K562 (cell line): ENCODE data around the gene SLC46A3. TPM values are rescaled to one million over a fixed set of nuclear protein-coding genes. Genes with fewer than 3 reads are reported as not detected.
A peak's percentile ranks its signal among the peaks of the same experiment; 100 is the strongest.

Source experiments
- ATAC-seq: fragments of 200-7000 bp; cut with Tn5 transposase; 3 replicates; pipeline ENCODE4 v1.9.1; 2020; ENCODE audit warnings: moderate library complexity
- BruUV-seq: library from RNA; stranded (reverse); fragments of 400-500 nt; replicated peaks from 2 replicates; lab custom pipeline; 2021; lab: Mats Ljungman, UMichigan
- CTCF ChIA-PET: fragments of 300-600 bp; formaldehyde crosslinking; extraction: SDS; loops from one replicate; lab custom pipeline; 2021; ENCODE audit warnings: low intra/inter-chr PET ratio; lab: Yijun Ruan, JAX
- POLR2A ChIA-PET: fragments of 300-600, 350-650 bp; sonication (Branson Sonifier 250); formaldehyde crosslinking; extraction: SDS; loops from one replicate; lab custom pipeline; 2021; ENCODE audit warnings: antibody characterized with exemption, inconsistent platforms; lab: Yijun Ruan, JAX
- DNase-seq, 4 experiments: peaks; one replicate each; pipeline versions ENCODE4 v3.0.0 to v3.0.0-alpha.2; 2011 to 2018; ENCODE audit warnings: low spot score in 3 of 4, mixed read lengths in 3 of 4; ENCODE audit errors: extremely low read depth in 1 of 4
- FAIRE-seq: peaks from 2 replicates; lab custom pipeline; 2011; peaks lifted over from hg19 to GRCh38; lab: Jason Lieb, UNC
- H2AFZ ChIP-seq: 2 replicates; pipeline ENCODE4 v1.6.0; 2011; ENCODE audit warnings: low read depth, low read length, control low read depth, inconsistent platforms
- H3K27ac ChIP-seq: fragments of 200-600 bp; 3 replicates; pipeline ENCODE4 v1.8.0; 2011; ENCODE audit warnings: low read depth, mild to moderate bottlenecking, control low read depth, inconsistent platforms, low read length, moderate library complexity, mixed read lengths; ENCODE audit errors: extremely low read depth
- H3K27me3 ChIP-seq, 2 experiments: fragments of 300-600 bp in 1 of 2; 2 replicates in 1 of 2; 3 replicates in 1 of 2; pipeline versions ENCODE4 v1.6.0 to v1.8.0; 2011; ENCODE audit warnings: inconsistent platforms in 2 of 2, low read length in 2 of 2, mild to moderate bottlenecking in 1 of 2, mixed read lengths in 1 of 2, moderate library complexity in 1 of 2; ENCODE audit not compliant: control insufficient read depth in 2 of 2, insufficient read depth in 2 of 2
- H3K36me3 ChIP-seq: fragments of 300-600 bp; 3 replicates; pipeline ENCODE4 v1.8.0; 2011; ENCODE audit warnings: mild to moderate bottlenecking, low read length, inconsistent platforms; ENCODE audit not compliant: control insufficient read depth, insufficient read depth
- H3K4me1 ChIP-seq, 2 experiments: fragments of 200-600 bp in 1 of 2; replicated peaks in 1 of 2; 2 replicates in 1 of 2; 3 replicates in 1 of 2; pipeline versions ENCODE4 v1.5.1 to v1.8.0; 2011; ENCODE audit warnings: inconsistent platforms in 2 of 2, low read length in 2 of 2, mild to moderate bottlenecking in 1 of 2, mixed read lengths in 1 of 2, moderate library complexity in 1 of 2; ENCODE audit not compliant: control insufficient read depth in 2 of 2, insufficient read depth in 2 of 2
- H3K4me2 ChIP-seq: 2 replicates; pipeline ENCODE4 v1.6.1; 2011; ENCODE audit warnings: low read length, control low read depth, inconsistent platforms, mixed read lengths; ENCODE audit not compliant: insufficient read depth
- H3K4me3 ChIP-seq: fragments of 200-600 bp; sonication (generic), shearing (Covaris generic); 2 replicates; pipeline ENCODE4 v1.5.1; 2016; ENCODE audit warnings: control low read depth, inconsistent platforms
- H3K79me2 ChIP-seq: fragments of 200-600 bp; 3 replicates; pipeline ENCODE4 v1.8.0; 2011; ENCODE audit warnings: low read length, inconsistent platforms; ENCODE audit not compliant: control insufficient read depth, insufficient read depth
- H3K9ac ChIP-seq, 2 experiments: 2 replicates each; pipeline versions ENCODE4 v1.6.0 to v1.6.1; 2011; ENCODE audit warnings: low read depth in 2 of 2, low read length in 2 of 2, control low read depth in 1 of 2, inconsistent platforms in 1 of 2, mild to moderate bottlenecking in 1 of 2, mixed read lengths in 1 of 2; ENCODE audit not compliant: insufficient read depth in 1 of 2
- H3K9me1 ChIP-seq: one replicate; pipeline ENCODE4 v1.6.0; 2011; ENCODE audit warnings: inconsistent platforms, mild to moderate bottlenecking, low read length, moderate library complexity; ENCODE audit not compliant: control insufficient read depth, insufficient read depth
- H3K9me3 ChIP-seq: replicated peaks from 2 replicates; pipeline ENCODE4 v1.5.1; 2011; ENCODE audit warnings: low read depth, low read length, inconsistent platforms; ENCODE audit not compliant: control insufficient read depth, insufficient read depth
- H4K20me1 ChIP-seq: replicated peaks from 2 replicates; pipeline ENCODE4 v1.6.1; 2011; ENCODE audit warnings: low read length, inconsistent platforms, mixed read lengths; ENCODE audit not compliant: control insufficient read depth, insufficient read depth
- ARID4B ChIP-seq: sonication (generic); formaldehyde crosslinking; IDR thresholded peaks from 2 replicates; pipeline ENCODE4 v1.8.0; 2022; ENCODE audit warnings: mild to moderate bottlenecking, missing genetic modification reagents
- ASH1L ChIP-seq: fragments of 450-650 bp; IDR thresholded peaks from 2 replicates; pipeline ENCODE4 v1.6.1; 2018; ENCODE audit warnings: borderline replicate concordance, mild to moderate bottlenecking, low read depth; ENCODE audit not compliant: partially characterized antibody
- ETS2 ChIP-seq: IDR thresholded peaks from 2 replicates; pipeline ENCODE4 v1.6.1; 2016; ENCODE audit warnings: borderline replicate concordance, missing genetic modification characterization, mild to moderate bottlenecking, moderate library complexity, missing compliant biosample characterization; ENCODE audit not compliant: poor library complexity, severe bottlenecking
- NFE2 ChIP-seq: IDR thresholded peaks from 2 replicates; pipeline ENCODE4 v1.6.1; 2014; ENCODE audit warnings: antibody characterized with exemption, low read depth
- POLR2A ChIP-seq: fragments of 450-650 bp; conservative IDR thresholded peaks from 2 replicates; pipeline ENCODE4 v1.6.1; 2016
- SP1 ChIP-seq: sonication (generic); formaldehyde crosslinking; IDR thresholded peaks from 2 replicates; pipeline ENCODE4 v1.8.1; 2022; ENCODE audit warnings: mild to moderate bottlenecking, missing genetic modification reagents
- ZNF146 ChIP-seq: IDR thresholded peaks from one replicate; pipeline ENCODE4 v1.6.1; 2018; ENCODE audit warnings: missing compliant biosample characterization; ENCODE audit not compliant: unreplicated experiment
- WGBS: fragments of 100-300 bp; shearing (Covaris generic); methylation state at CpG from one replicate; pipeline ENCODE4 v1.1.6; 2016; ENCODE audit warnings: low coverage, mixed read lengths; ENCODE audit not compliant: insufficient coverage; ENCODE audit errors: missing lambda C conversion rate; 5-methylcytosine and 5-hydroxymethylcytosine counted together
- in situ Hi-C: fragments of 300-500 bp; cut with MboI; formaldehyde crosslinking; loops from 4 replicates; pipeline ENCODE4 v1.15.0; 2018; ENCODE audit warnings: inconsistent platforms, mixed read lengths
- intact Hi-C: fragments of 100-400 bp; cut with micrococcal nuclease; formaldehyde crosslinking; loops from 2 replicates; pipeline ENCODE4 v1.14.2; 2022
- polyA plus RNA-seq, 8 experiments: library from polyadenylated mRNA; depleted of rRNA in 4 of 8; stranded (reverse) in 5 of 8; unstranded in 3 of 8; fragments of >200 nt; fragmentation: Nextera tagmentation in 2 of 8; fragmentation: Illumina TruSeq in 1 of 8; extraction: Ambion mirVana in 2 of 8; extraction: Trizol in 1 of 8; gene quantifications; 2 replicates each; pipeline versions ENCODE4 v1.2.1 to v1.2.3, GENCODE V29; 2011 to 2014; ENCODE audit warnings: inconsistent platforms in 1 of 8, missing spikeins in 1 of 8
- total RNA-seq, 7 experiments: library from RNA; depleted of rRNA in 6 of 7; stranded (reverse); fragments of >200 nt in 6 of 7; fragmentation: Illumina TruSeq in 2 of 7; extraction: Trizol in 2 of 7; gene quantifications; 2 replicates each; pipeline versions ENCODE4 v1.2.1 to v1.2.3, GENCODE V29; 2011 to 2021; ENCODE audit warnings: low replicate concordance in 1 of 7
- TF ChIP-seq, protein P1 (sequence below): fragments of 250-450 bp; sonication (Bioruptor Pico); IDR thresholded peaks from 2 replicates; pipeline ENCODE4 v1.4.0; 2020; ENCODE audit warnings: mild to moderate bottlenecking
- TF ChIP-seq, protein P2 (sequence below): fragments of 450-650 bp; IDR thresholded peaks from 2 replicates; pipeline ENCODE4 v1.7.1; 2018; ENCODE audit warnings: mild to moderate bottlenecking, low read depth; ENCODE audit not compliant: partially characterized antibody

SLC46A3 gene
- total and polyA plus RNA-seq, 9 of the 15 experiments (the other 6 are each of a cell fraction or from before 2014, with no cell fraction given): 0.14 to 1.2 (median 0.51) TPM

- TF ChIP-seq POLR2A: no peak
- TF ChIP-seq, protein P1, sequence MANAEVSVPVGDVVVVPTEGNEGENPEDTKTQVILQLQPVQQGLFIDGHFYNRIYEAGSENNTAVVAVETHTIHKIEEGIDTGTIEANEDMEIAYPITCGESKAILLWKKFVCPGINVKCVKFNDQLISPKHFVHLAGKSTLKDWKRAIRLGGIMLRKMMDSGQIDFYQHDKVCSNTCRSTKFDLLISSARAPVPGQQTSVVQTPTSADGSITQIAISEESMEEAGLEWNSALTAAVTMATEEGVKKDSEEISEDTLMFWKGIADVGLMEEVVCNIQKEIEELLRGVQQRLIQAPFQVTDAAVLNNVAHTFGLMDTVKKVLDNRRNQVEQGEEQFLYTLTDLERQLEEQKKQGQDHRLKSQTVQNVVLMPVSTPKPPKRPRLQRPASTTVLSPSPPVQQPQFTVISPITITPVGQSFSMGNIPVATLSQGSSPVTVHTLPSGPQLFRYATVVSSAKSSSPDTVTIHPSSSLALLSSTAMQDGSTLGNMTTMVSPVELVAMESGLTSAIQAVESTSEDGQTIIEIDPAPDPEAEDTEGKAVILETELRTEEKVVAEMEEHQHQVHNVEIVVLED (CRISPR knock-in tag): no peak
- TF ChIP-seq, protein P2, sequence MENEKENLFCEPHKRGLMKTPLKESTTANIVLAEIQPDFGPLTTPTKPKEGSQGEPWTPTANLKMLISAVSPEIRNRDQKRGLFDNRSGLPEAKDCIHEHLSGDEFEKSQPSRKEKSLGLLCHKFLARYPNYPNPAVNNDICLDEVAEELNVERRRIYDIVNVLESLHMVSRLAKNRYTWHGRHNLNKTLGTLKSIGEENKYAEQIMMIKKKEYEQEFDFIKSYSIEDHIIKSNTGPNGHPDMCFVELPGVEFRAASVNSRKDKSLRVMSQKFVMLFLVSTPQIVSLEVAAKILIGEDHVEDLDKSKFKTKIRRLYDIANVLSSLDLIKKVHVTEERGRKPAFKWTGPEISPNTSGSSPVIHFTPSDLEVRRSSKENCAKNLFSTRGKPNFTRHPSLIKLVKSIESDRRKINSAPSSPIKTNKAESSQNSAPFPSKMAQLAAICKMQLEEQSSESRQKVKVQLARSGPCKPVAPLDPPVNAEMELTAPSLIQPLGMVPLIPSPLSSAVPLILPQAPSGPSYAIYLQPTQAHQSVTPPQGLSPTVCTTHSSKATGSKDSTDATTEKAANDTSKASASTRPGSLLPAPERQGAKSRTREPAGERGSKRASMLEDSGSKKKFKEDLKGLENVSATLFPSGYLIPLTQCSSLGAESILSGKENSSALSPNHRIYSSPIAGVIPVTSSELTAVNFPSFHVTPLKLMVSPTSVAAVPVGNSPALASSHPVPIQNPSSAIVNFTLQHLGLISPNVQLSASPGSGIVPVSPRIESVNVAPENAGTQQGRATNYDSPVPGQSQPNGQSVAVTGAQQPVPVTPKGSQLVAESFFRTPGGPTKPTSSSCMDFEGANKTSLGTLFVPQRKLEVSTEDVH: no peak
- TF ChIP-seq, all 486 proteins: peak for 0
Measured at GRCh38 chr13:28723806-28724205, 5.0 kb upstream of the SLC46A3 start (continued).

DNA sequence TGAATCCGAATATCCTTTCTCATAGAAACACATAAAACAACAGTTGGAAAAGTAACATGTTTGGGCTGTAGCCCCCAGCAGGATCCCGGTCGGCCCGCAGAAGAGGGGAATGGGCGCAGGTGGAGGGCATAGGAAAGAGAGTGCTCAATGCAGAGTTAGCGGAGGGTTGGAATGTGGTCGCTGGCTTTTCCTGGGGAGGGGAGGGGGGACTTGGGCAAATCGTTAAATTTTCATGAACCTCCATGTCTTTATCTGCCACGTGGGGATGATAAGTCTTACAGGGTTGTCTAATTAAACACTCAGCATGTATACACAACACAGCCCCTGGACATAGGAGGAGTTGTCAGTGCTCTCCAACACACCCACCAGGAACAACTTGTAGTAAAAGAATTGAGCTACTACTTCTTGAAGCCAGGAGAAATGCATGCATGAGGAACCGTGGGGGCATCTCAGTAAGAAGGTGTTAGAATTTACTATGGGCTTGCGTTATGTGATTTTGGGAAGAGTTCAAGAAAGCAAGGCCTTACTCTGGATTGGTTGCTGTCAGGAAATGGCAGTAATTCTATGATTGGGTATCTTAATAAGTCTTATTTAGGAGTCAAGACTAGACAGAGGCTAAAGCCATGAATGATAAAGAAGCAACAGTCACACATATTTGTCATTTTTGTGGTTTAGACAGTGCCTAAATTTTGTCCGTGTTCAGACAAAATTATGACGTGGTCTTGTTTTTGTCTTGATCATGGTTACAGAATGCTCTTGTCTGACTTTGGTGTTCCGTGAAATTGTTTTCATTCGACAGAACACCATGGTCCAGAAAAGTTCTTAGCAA lies 671 bp upstream of the SLC46A3 start:
- CTCF ChIA-PET: no interaction called here
- peak overlapping the region; percentile 91 for H2AFZ ChIP-seq
- TF ChIP-seq NFE2: no peak
- no peak for TF ChIP-seq ZNF146 (CRISPR knock-in tag)
- 0 out of 2 replicates have a peak, but pooled peaks have one; percentile 8 for TF ChIP-seq ARID4B
- TF ChIP-seq ETS2: no peak
- no peak for TF ChIP-seq SP1 (CRISPR knock-in tag)
- TF ChIP-seq ASH1L: no peak

More for the DNA sequence above, 671 bp upstream of the SLC46A3 start:
- in situ Hi-C loops (no loop called here), intact Hi-C loops (no loop called here)
- peak overlapping the region; percentile 41; the same call in 1 of the 2 replicates for H3K4me3 ChIP-seq
- peaks cover 0 to 4% of the 10 kb centered on the region in 2 experiments; a peak in 1 of 5 replicates for H3K27me3 ChIP-seq
- H3K9me1 ChIP-seq: no peaks in the 10 kb centered on the region
- no peak for ATAC-seq
- H3K9me3 ChIP-seq: no peaks in the 10 kb centered on the region
- H3K27ac ChIP-seq: no peak overlapping the region
- FAIRE-seq: no peak
- H3K4me2 ChIP-seq: peak overlapping the region; percentile 30; the same call in 1 of the 2 replicates
- peaks cover 0 to 11% of the 10 kb centered on the region in 2 experiments; a peak in 3 of 5 replicates for H3K4me1 ChIP-seq
- POLR2A ChIA-PET: interaction anchor here (0.8 kb wide), 1 partner anchor 12 kb away, joined by 3 read pairs; no protein-coding TSS in a partner anchor
- no peak for DNase-seq
- BruUV-seq: no TSS peak
- 64% methylated on average over 14 of the region's 15 CpGs for WGBS
- H3K36me3 ChIP-seq: no peaks in the 10 kb centered on the region
- no peak overlapping the region for H3K9ac ChIP-seq
- no peaks in the 10 kb centered on the region for H4K20me1 ChIP-seq
- H3K79me2 ChIP-seq: no peaks in the 10 kb centered on the region
